D721Med (cell line): Measurements from ENCODE around the gene GIMAP5.
A peak's percentile ranks its signal among the peaks of the same experiment; 100 is the strongest.
"Not testable (repeated sequence)": the region's sequence is repeated elsewhere in the genome, so short reads cannot be mapped to it uniquely, and the experiment has no call there.

Experiments used
- DNase-seq: peaks from one replicate; pipeline ENCODE4 v3.0.0; 2011; ENCODE audit warnings: low spot score; ENCODE audit not compliant: insufficient read length
- FAIRE-seq: peaks from 2 replicates; lab custom pipeline; 2011; peaks lifted over from hg19 to GRCh38; lab: Jason Lieb, UNC
- TF ChIP-seq, protein P1 (sequence below): IDR thresholded peaks from 2 replicates; pipeline ENCODE4 v1.5.1; 2012; ENCODE audit warnings: mild to moderate bottlenecking, control low read depth; ENCODE audit not compliant: insufficient read depth; ENCODE audit errors: missing control alignments

The GIMAP5 gene

DNA sequence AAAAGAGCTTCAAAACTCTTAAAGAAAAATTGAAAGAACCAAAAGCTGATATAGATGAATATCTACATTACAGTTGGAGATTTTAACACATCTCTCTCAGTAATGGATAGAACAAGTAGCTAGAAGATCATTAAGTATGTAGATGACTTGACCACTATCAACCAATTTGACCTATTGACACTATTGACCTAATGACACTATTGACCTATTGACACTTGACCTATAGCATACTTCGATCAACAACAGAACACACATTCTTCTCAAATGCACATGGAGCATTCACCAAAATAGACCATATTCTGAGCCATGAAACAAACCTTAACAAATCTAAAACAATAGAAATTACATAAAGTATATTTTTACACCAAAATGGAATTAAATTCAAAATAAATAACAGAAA lies 22.3 kb downstream of the GIMAP5 start:
- DNase-seq: no peak
- no peak for FAIRE-seq
- TF ChIP-seq, protein P1, sequence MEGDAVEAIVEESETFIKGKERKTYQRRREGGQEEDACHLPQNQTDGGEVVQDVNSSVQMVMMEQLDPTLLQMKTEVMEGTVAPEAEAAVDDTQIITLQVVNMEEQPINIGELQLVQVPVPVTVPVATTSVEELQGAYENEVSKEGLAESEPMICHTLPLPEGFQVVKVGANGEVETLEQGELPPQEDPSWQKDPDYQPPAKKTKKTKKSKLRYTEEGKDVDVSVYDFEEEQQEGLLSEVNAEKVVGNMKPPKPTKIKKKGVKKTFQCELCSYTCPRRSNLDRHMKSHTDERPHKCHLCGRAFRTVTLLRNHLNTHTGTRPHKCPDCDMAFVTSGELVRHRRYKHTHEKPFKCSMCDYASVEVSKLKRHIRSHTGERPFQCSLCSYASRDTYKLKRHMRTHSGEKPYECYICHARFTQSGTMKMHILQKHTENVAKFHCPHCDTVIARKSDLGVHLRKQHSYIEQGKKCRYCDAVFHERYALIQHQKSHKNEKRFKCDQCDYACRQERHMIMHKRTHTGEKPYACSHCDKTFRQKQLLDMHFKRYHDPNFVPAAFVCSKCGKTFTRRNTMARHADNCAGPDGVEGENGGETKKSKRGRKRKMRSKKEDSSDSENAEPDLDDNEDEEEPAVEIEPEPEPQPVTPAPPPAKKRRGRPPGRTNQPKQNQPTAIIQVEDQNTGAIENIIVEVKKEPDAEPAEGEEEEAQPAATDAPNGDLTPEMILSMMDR: no peak

DNA sequence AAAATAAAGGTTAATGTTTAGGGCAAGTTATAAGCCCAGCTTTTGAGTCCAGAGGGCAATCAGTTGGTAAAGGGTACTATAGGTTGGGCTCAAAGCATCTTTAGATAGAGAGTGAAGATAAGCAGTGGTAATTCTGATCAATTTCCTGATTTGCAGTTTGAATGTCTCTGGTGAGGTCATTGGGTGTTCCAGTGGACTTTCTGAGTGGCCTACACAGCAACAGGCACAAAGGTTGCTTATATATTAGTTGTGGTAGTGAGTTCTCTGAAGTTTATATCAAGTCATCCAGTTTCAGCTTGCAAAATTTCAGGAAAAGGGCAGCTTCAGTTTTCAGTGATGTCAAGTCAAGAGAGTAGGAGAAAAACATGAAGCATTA lies 29.1 kb downstream of the GIMAP5 start:
- TF ChIP-seq, protein P1: no peak
- FAIRE-seq: no peak

DNA sequence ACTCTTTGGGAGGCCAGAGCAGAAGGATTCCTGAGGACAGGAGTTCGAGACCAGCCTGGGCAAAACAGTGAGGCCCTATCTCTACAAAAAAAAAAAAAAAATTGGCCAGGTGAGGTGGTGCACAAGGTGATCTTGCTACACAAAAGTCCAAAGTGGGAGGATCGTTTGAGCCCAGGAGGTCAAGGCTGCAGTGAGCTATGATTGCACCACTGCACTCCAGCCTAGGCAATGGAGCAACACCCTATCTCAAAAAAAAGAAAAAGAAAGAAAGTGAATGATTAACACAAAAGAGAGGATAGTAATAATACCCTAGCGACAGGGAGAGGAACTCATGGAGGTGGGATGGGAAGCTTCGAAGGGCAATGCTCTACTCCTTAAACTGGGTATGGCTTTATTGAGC lies 32.5 kb downstream of the GIMAP5 start:
- DNase-seq (no peak), FAIRE-seq (no peak)
- TF ChIP-seq, protein P1: no peak

More for the DNA sequence above, 29.1 kb downstream of the GIMAP5 start:
- no peak for DNase-seq

DNA sequence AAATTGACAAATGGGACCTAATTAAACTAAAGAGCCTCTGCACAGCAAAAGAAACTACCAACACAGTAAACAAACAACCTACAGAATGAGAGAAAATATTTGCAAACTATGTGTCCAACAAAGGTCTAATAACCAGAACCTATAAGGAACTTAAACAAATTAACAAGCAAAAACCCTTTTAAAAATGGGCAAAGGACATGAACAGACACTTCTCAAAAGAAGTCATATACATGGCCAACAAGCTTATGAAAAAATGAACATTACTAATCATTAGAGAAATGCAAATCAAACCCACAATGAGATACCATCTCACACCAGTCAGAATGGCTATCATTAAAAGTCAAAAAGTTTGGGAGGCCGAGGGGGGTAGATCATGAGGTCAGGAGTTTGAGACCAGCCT lies 36.9 kb downstream of the GIMAP5 start:
- DNase-seq, FAIRE-seq: not testable (repeated sequence)

DNA sequence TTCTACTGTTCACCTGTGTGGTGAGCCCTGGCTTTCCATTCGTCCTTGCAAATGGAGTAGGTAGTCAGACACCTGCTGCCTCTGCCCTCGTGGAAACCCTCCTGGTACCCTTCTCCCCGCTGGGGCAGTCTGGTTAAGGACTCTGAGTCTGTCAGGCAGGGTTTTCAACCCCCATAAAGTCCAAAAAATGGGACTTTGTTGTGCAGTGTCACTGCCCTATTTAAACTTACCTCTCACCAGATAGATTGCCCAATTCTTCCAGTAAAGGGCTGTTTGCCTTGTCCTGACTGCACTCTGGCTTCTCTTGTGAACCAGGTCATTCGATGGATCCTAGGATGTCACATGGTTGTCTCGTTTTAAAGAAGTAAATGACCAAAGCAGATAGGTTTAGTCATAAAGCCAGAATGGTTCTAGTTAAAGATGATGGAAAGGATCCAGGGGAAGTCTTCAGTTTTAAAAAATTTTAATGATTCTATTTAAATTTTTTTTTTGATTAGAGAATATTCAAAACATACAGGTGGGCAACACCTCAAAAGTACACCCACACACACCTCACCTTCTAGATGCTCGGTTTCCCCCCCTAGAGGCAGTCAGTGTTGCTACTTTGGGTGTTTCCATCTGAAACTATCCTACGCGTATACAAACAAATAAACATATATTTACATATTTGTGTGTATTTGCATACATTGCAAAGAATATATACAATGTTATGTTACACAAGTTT lies 41.0 kb downstream of the GIMAP5 start:
- DNase-seq: no peak
- TF ChIP-seq, protein P1: no peak
- FAIRE-seq: no peak

DNA sequence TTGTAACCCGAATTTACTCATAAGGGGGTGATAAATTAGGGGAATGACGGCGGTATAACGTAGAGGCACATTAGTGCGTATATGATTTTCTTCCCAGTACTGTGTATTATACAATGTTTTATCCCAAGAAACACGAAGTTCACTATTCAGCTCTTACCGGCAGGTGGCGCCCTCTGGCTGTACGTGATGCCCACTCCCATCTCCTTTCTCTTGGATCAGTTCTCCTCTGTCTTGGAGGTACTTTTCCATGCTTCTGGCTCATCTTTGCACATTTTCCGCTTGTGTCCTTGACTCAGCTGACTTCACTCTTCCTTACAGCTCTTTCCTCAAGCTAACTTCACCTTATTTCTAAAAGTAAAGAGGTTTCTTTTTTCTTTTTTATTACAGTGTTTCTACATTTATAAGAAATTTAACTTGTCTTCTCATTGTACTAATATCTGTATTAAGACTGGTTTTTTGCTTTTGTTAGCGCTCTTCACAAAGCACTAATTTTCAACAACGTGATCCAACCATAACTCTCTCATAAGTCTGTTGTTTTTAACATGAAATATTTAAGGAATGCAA lies 41.6 kb downstream of the GIMAP5 start:
- DNase-seq (peak; percentile 37), FAIRE-seq (peak; percentile 35)
- TF ChIP-seq, protein P1: peak; percentile 89

DNA sequence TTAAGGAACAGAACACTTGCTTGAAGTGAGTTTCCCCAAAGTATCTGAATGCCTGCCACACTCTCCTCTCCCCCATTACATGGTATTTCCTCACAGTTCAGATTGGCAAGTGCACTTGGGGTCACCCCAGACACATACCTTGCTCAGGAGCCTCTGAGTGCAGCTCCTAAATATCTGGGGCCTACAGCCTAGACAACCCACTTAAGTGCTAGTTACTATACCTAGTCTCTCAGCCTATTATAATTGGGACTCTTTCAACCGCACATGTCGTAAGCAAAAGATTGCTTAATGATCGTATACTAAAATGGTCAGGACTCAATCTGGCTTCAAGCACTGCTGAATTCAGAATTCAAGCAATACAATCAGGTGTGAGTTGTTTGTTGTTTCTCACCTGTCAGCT lies 43.1 kb downstream of the GIMAP5 start:
- FAIRE-seq (no peak), DNase-seq (no peak)
- TF ChIP-seq, protein P1: no peak
